Ishikawa (cell line): ENCODE measurements around the gene EIF5.

ENCODE experiments used
- CEBPB ChIP-seq: IDR thresholded peaks from 2 replicates; pipeline ENCODE4 v1.6.1; 2012
- CREB1 ChIP-seq: IDR thresholded peaks from 2 replicates; pipeline ENCODE4 v1.6.1; 2012; ENCODE audit warnings: low read depth
- EGR1 ChIP-seq: IDR thresholded peaks from 2 replicates; pipeline ENCODE4 v1.6.1; 2012
- EP300 ChIP-seq: IDR thresholded peaks from 2 replicates; pipeline ENCODE4 v1.6.1; 2012; ENCODE audit warnings: borderline replicate concordance
- FOXM1 ChIP-seq: IDR thresholded peaks from 2 replicates; pipeline ENCODE4 v1.6.1; 2012; ENCODE audit warnings: low read depth, borderline replicate concordance
- NFIC ChIP-seq: IDR thresholded peaks from 2 replicates; pipeline ENCODE4 v1.6.1; 2012
- RAD21 ChIP-seq: IDR thresholded peaks from 2 replicates; pipeline ENCODE4 v1.6.1; 2012; ENCODE audit warnings: low read depth
- TAF1 ChIP-seq: IDR thresholded peaks from 2 replicates; pipeline ENCODE4 v1.6.1; 2012; ENCODE audit warnings: low read depth, mild to moderate bottlenecking
- TCF12 ChIP-seq: IDR thresholded peaks from 2 replicates; pipeline ENCODE4 v1.6.1; 2012; ENCODE audit warnings: low read depth
- TEAD4 ChIP-seq: IDR thresholded peaks from 2 replicates; pipeline ENCODE4 v1.6.1; 2012
- YY1 ChIP-seq: IDR thresholded peaks from 2 replicates; pipeline ENCODE4 v1.6.1; 2012; ENCODE audit warnings: low read depth
- ZBTB7A ChIP-seq: IDR thresholded peaks from 2 replicates; pipeline ENCODE4 v1.6.1; 2012; ENCODE audit warnings: low read depth
- TF ChIP-seq, protein P1 (sequence below): IDR thresholded peaks from 2 replicates; pipeline ENCODE4 v1.6.1; 2012
- TF ChIP-seq, protein P2 (sequence below): IDR thresholded peaks from 2 replicates; pipeline ENCODE4 v1.6.1; 2012
- TF ChIP-seq, protein P3 (sequence below): IDR thresholded peaks from 2 replicates; pipeline ENCODE4 v1.6.1; 2012; ENCODE audit warnings: low read depth, mild to moderate bottlenecking

EIF5 gene

DNA sequence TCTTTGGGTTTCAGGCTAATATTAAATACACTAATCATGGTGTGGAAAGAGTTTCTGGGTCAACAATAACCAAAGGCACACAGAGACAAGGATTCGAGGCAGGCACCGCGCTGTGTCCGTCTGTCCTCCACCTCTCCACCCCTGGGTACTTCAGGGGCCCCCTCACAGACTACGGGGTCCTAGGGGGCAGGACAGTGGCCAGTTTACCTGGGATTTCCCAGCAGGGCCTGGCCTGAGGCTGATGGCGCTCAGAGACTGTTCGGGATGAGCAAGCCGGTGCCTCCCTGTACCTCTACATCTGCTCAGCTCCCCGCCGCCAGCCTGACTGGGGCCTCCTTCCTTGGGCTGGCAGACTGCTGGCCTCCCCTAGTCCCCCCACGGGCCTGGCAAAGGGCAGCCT, 18.1 kb upstream of the EIF5 start:
- no peak for TF ChIP-seq TAF1
- no peak for TF ChIP-seq EP300
- TF ChIP-seq, protein P1, sequence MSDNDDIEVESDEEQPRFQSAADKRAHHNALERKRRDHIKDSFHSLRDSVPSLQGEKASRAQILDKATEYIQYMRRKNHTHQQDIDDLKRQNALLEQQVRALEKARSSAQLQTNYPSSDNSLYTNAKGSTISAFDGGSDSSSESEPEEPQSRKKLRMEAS, result no peak
- TF ChIP-seq, protein P2, sequence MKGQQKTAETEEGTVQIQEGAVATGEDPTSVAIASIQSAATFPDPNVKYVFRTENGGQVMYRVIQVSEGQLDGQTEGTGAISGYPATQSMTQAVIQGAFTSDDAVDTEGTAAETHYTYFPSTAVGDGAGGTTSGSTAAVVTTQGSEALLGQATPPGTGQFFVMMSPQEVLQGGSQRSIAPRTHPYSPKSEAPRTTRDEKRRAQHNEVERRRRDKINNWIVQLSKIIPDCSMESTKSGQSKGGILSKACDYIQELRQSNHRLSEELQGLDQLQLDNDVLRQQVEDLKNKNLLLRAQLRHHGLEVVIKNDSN, result no peak
- no peak for TF ChIP-seq YY1
- no peak for TF ChIP-seq NFIC
- no peak for TF ChIP-seq FOXM1
- no peak for TF ChIP-seq EGR1
- no peak for TF ChIP-seq CEBPB
- no peak for TF ChIP-seq TEAD4
- no peak for TF ChIP-seq CREB1
- TF ChIP-seq ZBTB7A, result no peak

DNA sequence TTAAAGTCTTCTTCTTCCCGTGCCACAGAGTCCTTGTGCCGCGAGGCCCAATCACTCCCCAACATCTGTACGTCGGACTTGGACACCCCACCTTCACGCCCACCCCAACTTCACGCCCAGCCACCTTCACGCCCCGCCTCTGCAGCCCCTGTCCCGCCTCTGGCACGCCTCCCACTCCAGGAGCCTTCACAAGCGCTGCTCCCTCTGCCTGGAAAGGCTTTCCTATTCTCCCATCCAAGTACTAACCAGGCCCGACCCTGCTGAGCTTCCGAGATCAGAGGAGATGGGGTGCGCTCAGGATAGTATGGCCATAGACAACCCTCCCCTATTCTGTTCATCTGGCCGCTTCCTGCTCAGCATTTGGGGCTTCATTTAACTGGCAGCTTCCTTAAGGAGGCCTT, 17.3 kb upstream of the EIF5 start:
- TF ChIP-seq EGR1 (no peak), FOXM1 (no peak), YY1 (no peak), RAD21 (no peak), ZBTB7A (no peak), CEBPB (no peak), TCF12 (no peak), TAF1 (no peak)
- TF ChIP-seq, protein P2, result no peak
- TF ChIP-seq, protein P1, result no peak
- TF ChIP-seq, protein P3, sequence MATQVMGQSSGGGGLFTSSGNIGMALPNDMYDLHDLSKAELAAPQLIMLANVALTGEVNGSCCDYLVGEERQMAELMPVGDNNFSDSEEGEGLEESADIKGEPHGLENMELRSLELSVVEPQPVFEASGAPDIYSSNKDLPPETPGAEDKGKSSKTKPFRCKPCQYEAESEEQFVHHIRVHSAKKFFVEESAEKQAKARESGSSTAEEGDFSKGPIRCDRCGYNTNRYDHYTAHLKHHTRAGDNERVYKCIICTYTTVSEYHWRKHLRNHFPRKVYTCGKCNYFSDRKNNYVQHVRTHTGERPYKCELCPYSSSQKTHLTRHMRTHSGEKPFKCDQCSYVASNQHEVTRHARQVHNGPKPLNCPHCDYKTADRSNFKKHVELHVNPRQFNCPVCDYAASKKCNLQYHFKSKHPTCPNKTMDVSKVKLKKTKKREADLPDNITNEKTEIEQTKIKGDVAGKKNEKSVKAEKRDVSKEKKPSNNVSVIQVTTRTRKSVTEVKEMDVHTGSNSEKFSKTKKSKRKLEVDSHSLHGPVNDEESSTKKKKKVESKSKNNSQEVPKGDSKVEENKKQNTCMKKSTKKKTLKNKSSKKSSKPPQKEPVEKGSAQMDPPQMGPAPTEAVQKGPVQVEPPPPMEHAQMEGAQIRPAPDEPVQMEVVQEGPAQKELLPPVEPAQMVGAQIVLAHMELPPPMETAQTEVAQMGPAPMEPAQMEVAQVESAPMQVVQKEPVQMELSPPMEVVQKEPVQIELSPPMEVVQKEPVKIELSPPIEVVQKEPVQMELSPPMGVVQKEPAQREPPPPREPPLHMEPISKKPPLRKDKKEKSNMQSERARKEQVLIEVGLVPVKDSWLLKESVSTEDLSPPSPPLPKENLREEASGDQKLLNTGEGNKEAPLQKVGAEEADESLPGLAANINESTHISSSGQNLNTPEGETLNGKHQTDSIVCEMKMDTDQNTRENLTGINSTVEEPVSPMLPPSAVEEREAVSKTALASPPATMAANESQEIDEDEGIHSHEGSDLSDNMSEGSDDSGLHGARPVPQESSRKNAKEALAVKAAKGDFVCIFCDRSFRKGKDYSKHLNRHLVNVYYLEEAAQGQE, result no peak

DNA sequence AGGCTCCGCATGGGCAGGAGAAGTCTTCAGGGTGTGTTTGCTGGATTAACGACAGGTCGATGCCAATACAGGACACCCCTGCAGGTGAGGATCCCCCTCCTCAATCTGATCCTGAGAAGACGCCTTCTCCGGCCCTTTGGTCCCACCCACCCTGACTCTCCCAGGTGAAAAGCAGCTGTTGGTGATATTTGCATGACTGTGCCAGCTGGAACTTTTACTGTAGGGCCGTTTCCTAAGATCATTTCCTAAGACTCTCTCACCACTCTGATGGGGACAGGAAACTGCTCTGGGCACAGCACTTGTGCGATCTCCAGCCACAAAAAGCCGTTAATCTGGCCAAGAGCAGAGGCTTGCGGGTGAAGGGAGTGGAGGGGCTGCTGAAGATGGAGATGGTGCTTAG, 16.8 kb upstream of the EIF5 start:
- TF ChIP-seq FOXM1 (no peak), CREB1 (no peak), TEAD4 (no peak), TCF12 (no peak), NFIC (no peak), TAF1 (no peak), YY1 (no peak), ZBTB7A (no peak), RAD21 (no peak), CEBPB (no peak)
- TF ChIP-seq, protein P3, result no peak
- TF ChIP-seq, protein P1, result no peak

DNA sequence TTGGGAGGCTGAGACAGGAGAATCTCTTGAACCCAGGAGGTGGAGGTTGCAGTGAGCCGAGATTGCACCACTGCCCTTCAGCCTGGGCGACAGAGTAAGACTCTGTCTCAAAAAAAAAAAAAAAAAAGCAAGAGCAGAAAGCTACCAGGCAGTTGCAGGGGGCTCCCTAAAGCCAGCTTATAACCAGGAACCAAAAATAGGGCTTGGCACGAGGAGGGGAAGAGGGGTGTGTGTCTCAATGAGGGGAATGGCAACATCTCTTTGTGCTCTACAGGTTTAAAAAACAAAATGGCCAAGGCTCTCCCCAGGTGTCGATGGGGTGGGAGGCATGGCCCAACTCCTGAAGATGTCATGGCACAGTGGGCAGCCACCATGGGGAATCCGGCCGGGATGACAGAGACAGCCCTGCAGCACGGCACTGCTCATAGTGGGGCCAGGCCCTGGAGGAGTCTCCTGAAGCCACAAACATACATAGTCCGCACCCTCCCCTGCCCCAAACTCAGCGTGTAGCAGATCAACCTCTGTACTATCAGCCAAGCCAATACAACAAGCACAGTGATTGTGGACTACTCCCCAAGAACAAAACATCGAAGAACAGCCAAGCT, 16.0 kb upstream of the EIF5 start:
- TF ChIP-seq ZBTB7A, result no peak

DNA sequence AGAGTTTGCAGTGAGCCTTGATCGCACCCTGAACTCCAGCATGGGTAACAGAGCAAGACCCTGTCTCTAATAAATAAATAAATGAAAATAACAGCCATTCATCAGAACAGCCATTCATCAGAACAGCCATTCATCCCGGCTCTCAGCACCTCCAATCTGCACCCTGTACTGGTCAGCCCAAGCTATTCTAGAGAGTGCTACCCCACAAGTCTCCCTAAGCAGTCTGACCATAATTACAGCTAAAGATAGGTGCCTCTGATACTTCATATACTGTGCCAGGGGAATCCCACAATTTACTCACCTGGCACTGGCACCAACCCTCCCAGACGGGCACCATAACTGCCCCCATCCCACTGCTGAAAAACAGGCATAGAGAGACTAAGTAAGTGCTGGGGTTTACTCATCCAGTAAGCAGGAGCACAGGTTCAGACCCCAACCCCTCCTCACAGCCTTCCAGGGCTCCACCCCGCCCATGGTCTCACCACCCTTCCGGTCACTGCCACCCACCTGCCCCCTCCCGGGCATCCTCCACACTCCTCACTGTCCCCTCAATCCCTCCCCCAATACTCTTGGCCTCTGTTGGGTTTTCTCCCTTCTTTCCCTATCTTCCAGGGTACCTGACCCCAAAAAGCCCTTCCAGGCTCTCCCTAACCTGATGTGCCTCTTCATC, 15.2 kb upstream of the EIF5 start:
- TF ChIP-seq, protein P1, result no peak
- TF ChIP-seq, protein P3, result no peak
- TF ChIP-seq EP300 (no peak), EGR1 (no peak), CEBPB (no peak)
- TF ChIP-seq, protein P2, result no peak
